ENCODE data around the gene ZDHHC14.
A peak's percentile ranks its signal among the peaks of the same experiment; 100 is the strongest.
"Not testable (repeated sequence)": the region's sequence is repeated elsewhere in the genome, so short reads cannot be mapped to it uniquely, and the experiment has no call there.

The ZDHHC14 gene

GRCh38 chr6:157443066-157443800 is 62.2 kb downstream of the ZDHHC14 start:
- peak; percentile 60 for DNase-seq (ENCODE audit: low read depth)

DNA sequence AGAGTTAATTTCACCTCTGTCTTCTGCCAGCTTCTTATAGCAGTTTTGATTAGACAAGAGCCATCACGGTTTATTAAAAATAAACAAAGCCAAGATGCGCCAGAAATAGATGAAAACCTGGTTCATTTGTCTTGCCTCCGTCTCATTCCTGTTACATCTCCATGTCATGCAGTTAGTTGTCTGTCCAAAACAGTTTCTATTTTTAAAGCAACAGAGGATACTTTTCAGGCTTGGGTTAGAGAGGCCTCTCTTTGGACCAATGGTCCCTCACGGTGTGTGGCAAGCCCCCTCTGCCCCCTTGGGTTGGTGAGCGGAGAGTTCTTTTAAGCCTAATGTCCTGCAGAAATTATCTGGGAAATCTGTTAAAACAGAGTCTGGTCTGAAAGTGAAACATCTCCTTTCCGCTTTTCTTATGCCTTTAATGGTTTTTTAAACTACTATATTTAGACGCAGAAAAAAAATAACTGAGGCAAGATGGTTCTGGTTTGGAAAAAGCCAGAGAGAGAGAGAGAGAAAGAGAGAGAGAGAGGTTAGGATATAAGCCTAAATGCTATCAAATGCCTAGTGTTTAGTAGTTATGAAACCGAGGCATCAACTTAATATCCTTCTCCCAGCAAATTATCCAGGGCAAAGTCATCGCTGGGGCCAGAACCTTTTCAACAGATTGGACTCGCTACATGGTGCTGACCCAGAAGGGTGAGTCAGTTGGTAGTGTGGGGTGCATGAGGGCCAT is 64.5 kb downstream of the ZDHHC14 start:
- peak; percentile 36 for DNase-seq (ENCODE audit: low read depth)

- no peak for DNase-seq (ENCODE audit: low read depth)
These were observed 66.7 kb downstream of the ZDHHC14 start for GRCh38 chr6:157447735-157448134.

- DNase-seq (ENCODE audit: low read depth): peak; percentile 32
These were observed 68.6 kb downstream of the ZDHHC14 start for GRCh38 chr6:157449610-157450009.

DNA sequence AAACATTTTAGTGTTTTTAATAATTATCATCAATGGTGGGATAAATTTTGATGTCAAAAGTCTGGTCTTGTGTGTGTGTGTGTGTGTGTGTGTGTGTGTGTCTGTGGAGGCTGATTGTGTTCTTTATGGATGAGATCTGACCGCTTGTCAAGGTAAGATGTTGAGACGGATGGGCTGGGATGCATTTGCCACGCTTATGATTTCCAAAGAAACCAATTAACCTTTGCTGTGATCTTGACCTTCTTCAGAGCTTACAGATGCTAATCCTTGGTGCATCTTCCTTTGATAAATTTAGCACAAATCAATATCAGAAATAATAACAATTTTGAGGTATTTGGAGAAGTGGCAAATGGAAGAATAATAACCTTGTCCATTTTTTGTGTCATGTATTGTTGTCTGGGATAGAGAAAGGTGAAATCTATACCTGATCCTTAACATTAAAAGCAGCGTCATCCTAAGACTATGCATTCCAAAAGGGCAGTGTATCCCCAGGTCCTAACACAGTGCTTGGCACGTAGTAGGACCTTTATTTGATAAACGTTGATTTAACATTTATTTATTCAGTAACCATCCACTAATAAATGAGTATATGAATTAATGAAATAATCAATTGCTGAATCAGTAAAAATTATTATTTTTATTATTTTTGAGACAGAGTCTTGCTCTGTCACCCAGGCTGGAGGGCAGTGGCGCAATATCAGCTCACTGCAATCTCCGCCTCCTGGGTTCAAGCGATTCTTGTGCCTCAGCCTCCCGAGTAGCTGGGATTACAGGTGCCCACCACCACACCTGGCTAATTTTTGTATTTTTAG is 70.1 kb downstream of the ZDHHC14 start:
- DNase-seq (ENCODE audit: low read depth): no peak

DNA sequence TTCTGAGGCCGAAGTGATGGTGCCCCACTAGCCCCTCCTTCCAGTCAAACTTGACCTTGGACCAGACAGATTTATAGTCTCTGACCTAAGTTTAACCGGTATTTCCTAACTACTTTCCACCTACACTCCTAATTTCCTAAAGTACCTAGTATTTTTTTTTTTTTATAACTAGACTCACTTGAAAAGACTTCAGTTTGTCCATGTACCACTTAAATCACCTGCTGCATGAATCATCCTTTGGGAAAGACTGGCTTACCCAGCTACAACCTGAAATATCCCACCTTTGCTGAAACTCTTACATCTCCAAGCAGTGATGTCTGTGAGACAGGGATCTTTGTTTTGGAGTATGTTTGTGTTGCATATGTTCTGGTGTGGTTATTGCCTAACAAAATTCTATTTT is 71.1 kb downstream of the ZDHHC14 start:
- DNase-seq (ENCODE audit: low read depth): no peak

- no peak for DNase-seq (ENCODE audit: low read depth)
These were observed 72.1 kb downstream of the ZDHHC14 start for GRCh38 chr6:157453131-157453530.

GRCh38 chr6:157453978-157454377 is 73.0 kb downstream of the ZDHHC14 start:
- DNase-seq (ENCODE audit: low read depth): no peak

- no peak for DNase-seq (ENCODE audit: low read depth)
These were observed 74.0 kb downstream of the ZDHHC14 start for GRCh38 chr6:157454762-157455714.

DNA sequence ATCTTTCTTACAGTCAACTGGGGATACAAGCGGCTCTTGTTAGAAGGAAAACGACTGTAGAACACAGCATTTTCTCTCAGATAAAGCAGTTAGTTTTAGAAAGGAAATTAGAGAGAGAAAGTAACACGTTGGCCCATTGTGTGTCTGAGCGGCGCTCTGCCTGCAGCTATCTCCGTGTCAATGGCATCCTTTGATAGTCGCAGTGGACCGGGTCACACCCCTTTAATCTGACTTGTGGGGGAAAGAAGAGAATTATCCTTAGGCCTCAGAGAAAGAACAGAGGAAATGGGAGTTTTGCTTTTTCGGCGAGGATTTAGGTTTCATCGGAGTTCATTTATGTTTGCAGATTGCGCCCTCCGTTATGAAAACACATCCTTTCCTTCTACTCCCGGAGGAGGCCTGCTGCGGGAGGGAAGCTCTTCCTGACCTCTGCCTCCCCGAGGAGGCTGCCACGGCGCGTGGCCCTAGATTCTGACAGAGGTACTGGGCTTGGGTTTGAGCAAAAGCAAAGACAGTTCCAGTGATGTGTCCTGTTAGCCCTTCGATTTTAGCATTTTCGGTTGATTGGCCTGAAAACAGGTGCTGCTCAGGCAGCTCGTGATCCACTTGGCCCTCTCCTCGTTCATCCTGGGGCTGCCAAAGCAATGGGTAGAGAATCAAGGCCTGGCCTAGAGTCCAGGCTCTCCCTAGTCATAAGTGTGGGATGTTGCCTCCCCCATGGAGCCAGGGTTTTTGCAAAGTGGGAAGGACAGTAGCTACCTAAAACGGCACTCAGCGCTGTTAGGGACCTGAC is 74.9 kb downstream of the ZDHHC14 start:
- DNase-seq (ENCODE audit: low read depth): no peak

- DNase-seq (ENCODE audit: low read depth): no peak
These were observed 75.5 kb downstream of the ZDHHC14 start for GRCh38 chr6:157456524-157456829.

DNA sequence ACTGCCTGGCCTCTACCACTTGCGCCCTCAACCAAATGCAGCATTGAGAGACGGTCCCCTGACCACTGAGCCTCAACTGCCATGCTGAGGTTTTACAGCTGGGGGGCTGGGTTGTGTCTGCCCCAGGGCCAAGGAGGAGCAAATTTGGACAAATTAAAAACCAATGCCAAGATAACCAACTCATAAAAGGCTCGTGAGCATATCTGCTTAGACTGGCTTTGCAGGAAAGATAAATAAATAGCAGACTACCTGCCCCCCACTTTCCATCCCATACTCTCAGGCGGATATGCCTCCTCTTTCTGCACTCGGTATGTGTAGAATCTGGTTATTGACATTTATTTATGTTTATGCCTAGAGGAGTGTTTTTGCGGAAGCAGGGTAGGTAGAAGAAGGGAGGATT is 76.8 kb downstream of the ZDHHC14 start:
- no peak for DNase-seq (ENCODE audit: low read depth)

DNA sequence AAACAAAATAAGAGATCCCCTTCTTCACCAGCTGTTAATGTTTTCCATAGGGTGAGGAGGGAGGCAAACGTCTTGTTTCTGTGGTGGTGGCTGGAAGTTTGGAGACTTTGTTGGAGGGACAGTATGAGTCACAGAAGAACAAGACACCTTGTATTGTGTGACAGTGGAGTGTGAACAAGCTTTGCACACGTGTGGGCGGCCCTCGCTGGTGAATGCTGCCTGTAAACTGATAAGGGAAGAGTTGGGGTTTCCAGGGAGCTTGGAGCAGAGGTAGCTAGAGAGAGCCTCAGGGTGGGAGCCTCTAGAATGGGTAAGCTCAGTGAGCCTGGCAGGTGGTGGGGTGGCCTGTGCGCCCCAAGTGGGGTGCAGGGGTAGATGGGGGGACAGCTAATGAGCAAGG is 78.3 kb downstream of the ZDHHC14 start:
- DNase-seq (ENCODE audit: low read depth): no peak

- no peak for DNase-seq (ENCODE audit: low read depth)
These were observed 79.4 kb downstream of the ZDHHC14 start for GRCh38 chr6:157460182-157460999.

GRCh38 chr6:157461000-157461915 is 80.3 kb downstream of the ZDHHC14 start:
- no peak for DNase-seq (ENCODE audit: low read depth)

GRCh38 chr6:157462956-157463742 is 82.2 kb downstream of the ZDHHC14 start:
- no peak for DNase-seq (ENCODE audit: low read depth)

DNA sequence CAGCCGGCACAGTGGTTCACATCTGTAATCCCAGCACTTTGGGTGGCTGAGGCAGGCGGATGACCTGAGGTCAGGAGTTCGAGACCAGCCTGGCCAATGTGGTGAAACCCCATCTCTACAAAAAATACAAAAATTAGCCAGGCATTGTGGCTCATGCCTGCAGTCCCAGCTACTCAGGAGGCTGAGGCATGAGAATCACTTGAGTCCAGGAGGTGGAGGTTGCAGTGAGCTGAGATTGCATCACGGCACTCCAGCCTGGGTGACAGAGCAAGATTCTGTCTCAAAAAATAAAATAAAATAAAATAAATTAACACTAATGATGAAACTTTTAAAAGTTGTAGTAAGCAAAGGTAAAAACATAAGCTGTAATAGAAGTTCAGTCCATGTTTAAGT is 82.7 kb downstream of the ZDHHC14 start:
- DNase-seq (ENCODE audit: low read depth): not testable (repeated sequence)
